GM18517 (cell line): ENCODE results near the gene ATOH1.

Experiments used
- ATAC-seq: cut with Tn5 transposase; IDR thresholded peaks from one replicate; pipeline ENCODE4 v1.9.1; 2021; ENCODE audit warnings: mild to moderate bottlenecking, moderate library complexity; ENCODE audit not compliant: unreplicated experiment

ATOH1 gene

DNA sequence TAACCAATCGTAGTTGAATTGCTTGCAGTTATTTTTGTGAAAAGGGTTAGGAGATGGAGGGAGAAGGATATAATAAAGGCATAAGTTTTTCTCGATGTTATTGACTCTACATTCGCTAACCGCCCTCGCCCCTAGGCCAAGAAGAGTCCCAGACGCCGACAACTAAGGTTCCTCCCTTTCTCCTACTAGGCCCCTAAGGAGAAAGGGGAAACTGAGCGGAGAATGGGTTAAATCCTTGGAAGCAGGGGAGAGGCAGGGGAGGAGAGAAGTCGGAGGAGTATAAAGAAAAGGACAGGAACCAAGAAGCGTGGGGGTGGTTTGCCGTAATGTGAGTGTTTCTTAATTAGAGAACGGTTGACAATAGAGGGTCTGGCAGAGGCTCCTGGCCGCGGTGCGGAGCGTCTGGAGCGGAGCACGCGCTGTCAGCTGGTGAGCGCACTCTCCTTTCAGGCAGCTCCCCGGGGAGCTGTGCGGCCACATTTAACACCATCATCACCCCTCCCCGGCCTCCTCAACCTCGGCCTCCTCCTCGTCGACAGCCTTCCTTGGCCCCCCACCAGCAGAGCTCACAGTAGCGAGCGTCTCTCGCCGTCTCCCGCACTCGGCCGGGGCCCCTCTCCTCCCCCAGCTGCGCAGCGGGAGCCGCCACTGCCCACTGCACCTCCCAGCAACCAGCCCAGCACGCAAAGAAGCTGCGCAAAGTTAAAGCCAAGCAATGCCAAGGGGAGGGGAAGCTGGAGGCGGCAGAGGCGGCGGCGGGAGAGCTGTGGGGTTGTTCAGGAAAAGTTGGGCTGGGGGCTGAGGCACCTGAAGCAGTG lies 5.9 kb downstream of the ATOH1 start:
- ATAC-seq = no peak

DNA sequence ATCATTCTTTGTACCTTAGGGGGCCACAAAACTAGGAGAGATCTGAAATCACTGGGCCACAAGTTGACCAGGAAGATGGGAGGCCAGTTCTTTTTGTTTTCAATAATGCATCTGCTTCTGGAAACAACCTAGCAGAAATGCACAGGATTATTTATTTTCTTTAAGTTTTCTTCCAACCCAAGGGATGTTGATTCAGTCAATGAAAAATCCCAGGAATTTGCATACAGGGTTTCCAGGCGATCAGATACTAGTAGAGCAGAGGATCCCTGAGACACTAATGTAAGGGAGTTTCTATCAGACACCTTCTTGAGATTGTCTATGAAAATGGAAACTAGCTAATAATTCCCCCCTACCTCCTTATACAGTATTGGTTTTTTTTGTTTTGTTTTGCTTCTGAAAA lies 7.4 kb downstream of the ATOH1 start:
- no peak for ATAC-seq

DNA sequence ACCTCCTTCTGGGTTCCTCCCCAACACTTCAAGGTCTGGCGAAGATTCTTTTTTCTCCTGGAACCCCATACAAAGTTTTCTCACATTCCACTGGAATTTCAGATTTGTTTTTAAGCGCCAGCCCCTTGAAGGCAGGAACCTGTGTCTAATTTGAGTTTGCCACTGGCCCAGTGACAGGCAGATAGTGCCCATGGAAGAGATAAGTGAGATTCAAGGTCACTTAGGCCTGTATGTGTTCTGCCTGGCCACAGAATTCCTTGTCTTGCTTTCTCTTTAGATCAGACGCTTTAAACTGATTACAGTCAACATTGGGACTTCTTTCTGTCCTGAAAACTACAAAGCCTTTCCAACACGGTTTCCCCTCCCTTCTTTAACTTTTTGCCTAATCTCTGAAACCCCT lies 11.2 kb downstream of the ATOH1 start:
- ATAC-seq = no peak

DNA sequence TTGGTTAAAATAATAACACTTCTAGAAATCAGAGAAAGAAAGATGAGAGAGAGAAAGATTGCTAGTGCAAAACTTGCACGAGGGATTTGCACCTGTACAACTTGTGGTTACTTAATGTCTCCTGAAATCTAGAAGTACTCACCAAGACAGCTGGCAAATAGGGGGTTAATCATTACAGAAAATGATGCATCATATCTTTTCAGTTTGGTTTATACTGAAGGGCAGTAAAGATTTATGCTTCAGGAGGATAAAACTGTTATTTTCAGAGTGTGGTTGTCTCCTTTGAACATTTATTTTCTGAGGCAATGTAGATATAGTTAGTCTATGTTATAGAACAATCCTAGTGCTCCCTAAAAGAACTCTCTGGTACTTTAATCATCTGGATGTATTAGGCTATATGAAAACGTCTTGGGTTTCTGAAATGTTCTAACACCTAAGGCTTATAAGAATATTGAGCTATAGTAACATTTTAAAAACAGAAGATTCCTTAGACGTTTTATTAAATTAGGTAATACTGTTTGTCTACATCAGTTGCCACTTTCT lies 13.3 kb downstream of the ATOH1 start:
- peak; percentile 72 for ATAC-seq

DNA sequence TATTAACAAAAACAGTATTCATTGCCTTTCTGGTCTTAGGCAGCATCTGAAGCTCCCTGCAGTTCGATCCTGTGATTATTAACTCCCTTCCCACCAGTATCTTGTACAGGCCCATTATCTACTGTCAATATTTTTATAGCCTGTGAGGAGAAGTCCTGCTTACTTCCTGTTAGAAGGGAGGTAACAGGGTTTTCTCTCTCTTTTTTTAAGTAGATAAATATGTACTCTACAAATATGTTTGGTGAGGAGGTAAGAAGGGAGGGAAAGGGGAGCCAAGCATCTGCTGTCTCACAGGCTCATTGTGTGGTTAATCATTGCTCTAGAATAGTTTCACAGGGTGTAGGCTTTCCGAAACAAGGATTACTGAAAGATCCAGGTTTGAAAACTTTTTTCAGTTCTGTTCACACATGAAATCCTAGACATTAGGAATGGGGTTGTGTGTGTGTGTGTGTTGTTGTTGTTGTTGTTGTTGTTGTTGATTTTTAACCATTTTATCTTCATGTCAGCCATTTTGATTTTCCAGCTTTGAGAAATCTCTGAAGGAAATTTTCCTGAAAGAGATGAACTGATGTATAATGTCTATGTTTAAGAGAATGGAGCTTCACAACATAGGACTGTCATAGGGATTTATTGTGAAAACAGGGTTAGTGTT lies 14.2 kb downstream of the ATOH1 start:
- peak; percentile 83 for ATAC-seq

DNA sequence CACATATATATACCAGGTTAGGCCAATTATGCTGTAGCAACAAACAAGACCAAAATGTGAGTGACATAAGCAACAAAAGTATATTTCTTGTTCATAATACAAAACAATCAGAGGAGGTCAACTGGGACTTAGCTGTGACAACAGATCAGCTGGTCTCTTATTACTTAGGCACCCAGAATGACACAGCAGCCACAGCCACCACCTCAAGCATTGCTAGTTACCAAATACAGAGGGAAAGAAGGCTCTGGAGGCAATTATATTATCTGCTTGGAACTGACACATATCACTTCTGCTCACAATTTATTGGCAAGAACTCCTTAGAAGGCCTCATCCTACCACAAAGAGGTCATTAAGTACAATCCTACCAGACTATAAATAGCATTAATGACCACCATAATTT lies 15.2 kb downstream of the ATOH1 start:
- no peak for ATAC-seq

DNA sequence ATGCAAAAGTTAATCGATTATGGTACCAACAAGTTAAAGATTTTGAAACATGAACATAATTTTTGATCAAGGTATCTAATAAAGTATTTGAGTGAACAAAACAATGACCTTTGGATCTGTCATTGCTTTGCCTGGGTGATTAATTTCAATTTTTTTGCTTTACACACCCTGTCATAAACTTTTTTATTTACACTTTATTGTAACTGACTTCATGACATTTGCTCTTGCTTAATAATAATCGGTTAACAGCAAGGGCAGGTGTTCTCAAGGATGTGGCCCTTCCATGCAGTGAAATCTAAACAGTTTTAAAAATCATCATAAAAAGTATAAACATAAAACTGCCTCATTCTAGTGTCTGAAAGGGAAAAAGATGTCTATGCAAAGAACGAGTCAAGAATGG lies 24.1 kb downstream of the ATOH1 start:
- ATAC-seq = no peak

DNA sequence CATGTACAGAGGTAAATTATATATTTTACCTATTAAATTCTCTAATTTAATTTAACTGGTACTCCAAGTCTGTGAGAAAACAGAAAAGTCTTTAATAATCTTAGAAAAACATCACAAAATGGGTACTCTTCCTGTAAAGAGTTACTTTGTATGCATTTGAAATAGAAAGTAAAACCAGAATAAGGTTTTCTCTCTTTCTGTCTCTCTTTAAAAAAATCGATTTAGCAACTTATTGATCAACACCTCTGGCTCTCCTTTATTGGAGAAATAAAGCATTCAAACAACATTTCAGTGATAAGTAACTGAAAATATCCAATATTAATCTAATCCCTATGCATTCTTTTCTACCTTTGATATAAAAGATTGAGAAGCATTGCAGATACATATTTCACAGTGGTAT lies 27.4 kb downstream of the ATOH1 start:
- no peak for ATAC-seq

DNA sequence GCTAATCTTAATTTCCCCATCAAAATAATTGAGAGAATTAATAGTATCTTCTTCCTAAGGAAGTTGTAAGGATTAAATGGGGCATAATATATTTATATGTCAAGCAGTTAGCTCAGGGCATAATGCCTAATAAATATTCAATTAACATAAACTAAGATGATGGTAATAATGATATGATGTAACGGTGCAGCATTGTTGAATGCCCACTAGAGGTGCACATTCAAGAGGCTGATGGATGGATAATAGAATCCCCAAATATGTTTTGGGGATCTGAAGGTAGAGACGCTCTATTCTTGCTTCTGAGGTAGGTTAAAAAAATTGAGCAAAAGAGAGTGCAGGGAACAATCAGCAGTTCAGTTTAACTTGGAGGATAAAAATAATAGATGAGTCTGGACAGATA lies 37.1 kb downstream of the ATOH1 start:
- ATAC-seq = no peak

DNA sequence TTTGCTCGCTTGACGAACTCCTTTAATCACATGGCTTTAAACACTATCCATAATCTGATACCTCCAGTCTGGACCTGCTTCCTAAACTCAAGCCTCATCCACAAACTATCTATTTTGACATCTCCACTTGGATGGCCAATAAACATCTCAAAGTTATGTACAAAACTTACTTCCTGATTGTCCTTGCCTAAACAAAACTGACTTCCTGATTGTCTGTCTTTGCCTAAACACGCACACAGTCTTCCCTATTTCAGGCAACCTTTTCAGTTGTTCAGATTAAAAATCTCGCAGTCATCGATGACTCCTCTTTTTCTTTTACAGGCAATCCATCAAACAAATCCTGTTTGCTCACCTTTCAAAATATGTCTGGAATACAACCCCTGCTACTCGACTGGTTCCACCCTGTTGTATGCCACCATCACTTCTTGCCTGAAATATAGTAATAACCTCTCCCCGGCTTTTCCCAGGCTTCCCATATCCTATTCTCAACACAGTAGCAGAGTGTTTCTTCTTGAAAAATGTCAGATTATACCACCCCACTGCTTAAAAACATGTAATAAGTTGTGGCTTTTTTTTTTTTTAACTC lies 39.0 kb downstream of the ATOH1 start:
- no peak for ATAC-seq

DNA sequence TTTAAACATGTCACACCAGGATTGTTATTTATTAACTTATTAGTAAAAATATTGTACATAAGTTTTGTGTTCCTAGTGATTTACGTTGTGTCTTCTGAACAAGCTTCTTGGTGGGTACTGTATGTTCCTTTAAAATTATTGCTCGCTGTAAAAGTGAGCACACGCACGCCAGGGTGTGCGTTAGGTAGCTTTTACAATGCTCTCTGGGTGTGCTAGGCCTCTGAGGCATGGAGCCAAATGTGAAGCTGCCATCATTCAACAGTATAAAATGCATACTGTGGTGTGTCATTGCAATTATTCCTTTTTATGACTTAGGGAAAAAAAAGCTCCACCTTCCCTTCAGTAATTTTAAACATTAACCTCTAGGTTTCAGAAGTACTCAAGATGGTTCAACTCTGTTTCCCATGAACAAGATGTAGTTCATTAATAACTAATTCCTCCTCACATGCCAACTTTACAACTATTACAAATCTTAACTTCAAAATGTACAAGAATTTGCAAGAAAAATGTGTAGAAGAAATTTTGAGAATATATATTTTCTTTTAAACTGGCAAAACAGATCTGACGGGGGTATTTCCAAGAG lies 42.4 kb downstream of the ATOH1 start:
- ATAC-seq = no peak

DNA sequence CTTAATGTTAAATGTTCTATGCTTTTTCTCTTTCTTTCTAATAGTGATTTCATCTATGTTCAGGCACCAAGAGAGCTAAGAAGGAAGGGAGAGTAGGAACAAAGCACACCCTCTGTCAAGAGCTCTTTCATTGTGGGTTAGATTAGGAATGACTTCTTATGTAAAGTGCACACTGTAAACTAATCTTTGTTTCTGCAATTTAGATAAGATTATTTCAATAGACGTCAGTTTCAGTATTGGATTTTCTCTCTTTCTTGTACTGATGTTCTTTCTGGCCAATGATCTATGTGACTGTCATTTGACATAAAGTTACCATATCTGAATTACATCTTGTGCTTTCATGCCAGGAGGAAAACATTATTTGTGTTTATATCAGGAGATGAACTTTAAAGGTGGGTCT lies 48.2 kb downstream of the ATOH1 start:
- no peak for ATAC-seq

DNA sequence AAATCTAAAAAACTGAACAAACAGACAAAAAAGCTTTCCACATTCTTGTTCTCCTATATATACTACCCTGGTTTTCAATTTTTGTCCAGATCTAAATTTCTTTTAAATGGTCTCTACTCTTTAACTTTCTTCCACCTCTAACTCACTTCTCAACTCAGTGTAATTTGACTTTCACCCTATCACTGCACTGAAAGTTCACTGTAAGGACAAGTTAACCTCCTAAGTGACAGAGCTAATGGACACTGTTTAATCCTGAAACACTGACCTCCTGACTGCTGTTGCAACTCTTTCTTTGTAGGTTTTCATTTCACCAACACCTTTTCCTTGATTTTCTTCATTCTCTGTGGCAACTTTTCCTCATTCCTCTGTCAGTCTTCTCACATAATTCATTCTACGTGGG lies 50.0 kb downstream of the ATOH1 start:
- no peak for ATAC-seq

DNA sequence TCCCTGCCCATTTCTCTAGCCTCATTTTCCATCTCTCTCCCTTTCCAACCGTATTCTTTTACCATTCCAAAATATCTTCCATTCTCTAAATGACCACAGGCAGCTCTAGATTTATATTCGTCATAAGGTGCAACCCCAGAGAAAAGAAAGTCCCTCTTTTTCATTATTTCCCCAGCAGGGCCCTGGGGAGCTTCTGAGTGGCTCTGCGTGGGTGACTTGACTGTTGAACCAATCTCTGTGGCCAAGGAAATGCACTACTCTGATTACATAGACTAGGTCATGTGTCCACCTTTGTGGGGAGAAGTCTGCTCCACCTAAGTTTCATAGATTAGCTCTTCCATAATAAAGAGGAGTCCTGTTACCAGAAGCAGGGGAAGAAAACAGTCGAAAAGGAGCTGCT lies 51.4 kb downstream of the ATOH1 start:
- ATAC-seq = peak; percentile 82
